SK-N-SH treated with all-trans-retinoic acid at 6 μM for 48 hours (cell line): ENCODE data around the gene SNAPIN.

Experiments used
- ATAC-seq: fragments of 200-7000 bp; cut with Tn5 transposase; 3 replicates; pipeline ENCODE4 v1.9.1; 2020; ENCODE audit warnings: mild to moderate bottlenecking, moderate library complexity
- ARNTL ChIP-seq: fragments of 450-650 bp; formaldehyde crosslinking; IDR thresholded peaks from 2 replicates; pipeline ENCODE4 v1.5.0; 2020; ENCODE audit warnings: low read depth, mild to moderate bottlenecking, moderate library complexity, borderline replicate concordance
- BACH2 ChIP-seq: fragments of 250-450 bp; sonication (Bioruptor Pico); IDR thresholded peaks from 2 replicates; pipeline ENCODE4 v1.9.0; 2021; ENCODE audit warnings: mild to moderate bottlenecking, borderline replicate concordance
- CREB5 ChIP-seq: fragments of 250-450 bp; sonication (Bioruptor Pico); IDR thresholded peaks from 2 replicates; pipeline ENCODE4 v1.5.1; 2020; ENCODE audit warnings: low read depth, mild to moderate bottlenecking, moderate library complexity
- CSDC2 ChIP-seq: fragments of 250-450 bp; sonication (Bioruptor Pico); IDR thresholded peaks from 2 replicates; pipeline ENCODE4 v1.5.0; 2020; ENCODE audit warnings: mild to moderate bottlenecking, moderate library complexity
- CSRNP3 ChIP-seq: fragments of 250-450 bp; sonication (Bioruptor Pico); IDR thresholded peaks from 2 replicates; pipeline ENCODE4 v1.5.1; 2021; ENCODE audit warnings: mild to moderate bottlenecking, moderate library complexity
- ESRRG ChIP-seq: fragments of 250-450 bp; sonication (Bioruptor Pico); IDR thresholded peaks from 2 replicates; pipeline ENCODE4 v1.6.1; 2021; ENCODE audit warnings: mild to moderate bottlenecking
- GLIS3 ChIP-seq: fragments of 250-450 bp; sonication (Bioruptor Pico); IDR thresholded peaks from 2 replicates; pipeline ENCODE4 v1.5.0; 2020; ENCODE audit warnings: mild to moderate bottlenecking, moderate library complexity
- ISL1 ChIP-seq: fragments of 250-450 bp; sonication (Bioruptor Pico); IDR thresholded peaks from 2 replicates; pipeline ENCODE4 v2.1.2; 2022; ENCODE audit warnings: mild to moderate bottlenecking, moderate library complexity
- OSR1 ChIP-seq: fragments of 250-450 bp; sonication (Bioruptor Pico); IDR thresholded peaks from 2 replicates; pipeline ENCODE4 v1.8.0; 2022; ENCODE audit warnings: moderate library complexity, mild to moderate bottlenecking, inconsistent platforms
- PATZ1 ChIP-seq: fragments of 250-450 bp; sonication (Bioruptor Pico); IDR thresholded peaks from 2 replicates; pipeline ENCODE4 v1.8.0; 2020; ENCODE audit warnings: mild to moderate bottlenecking, moderate library complexity, borderline replicate concordance
- POU6F1 ChIP-seq: fragments of 250-450 bp; sonication (Bioruptor Pico); IDR thresholded peaks from 2 replicates; pipeline ENCODE4 v1.8.0; 2021; ENCODE audit warnings: low read depth, mild to moderate bottlenecking, moderate library complexity, borderline replicate concordance
- PPARA ChIP-seq: fragments of 250-450 bp; sonication (Bioruptor Pico); IDR thresholded peaks from 2 replicates; pipeline ENCODE4 v1.5.0; 2020; ENCODE audit warnings: mild to moderate bottlenecking, borderline replicate concordance
- RARB ChIP-seq: fragments of 250-450 bp; sonication (Bioruptor Pico); IDR thresholded peaks from 2 replicates; pipeline ENCODE4 v1.8.0; 2021; ENCODE audit warnings: mild to moderate bottlenecking, moderate library complexity
- TCF4 ChIP-seq: fragments of 250-450 bp; sonication (Bioruptor Pico); IDR thresholded peaks from 2 replicates; pipeline ENCODE4 v1.8.0; 2021; ENCODE audit warnings: mild to moderate bottlenecking, moderate library complexity, borderline replicate concordance
- TOX ChIP-seq: fragments of 250-450 bp; sonication (Bioruptor Pico); IDR thresholded peaks from 2 replicates; pipeline ENCODE4 v1.8.0; 2021; ENCODE audit warnings: mild to moderate bottlenecking, moderate library complexity, borderline replicate concordance
- TSHZ2 ChIP-seq: fragments of 250-450 bp; sonication (Bioruptor Pico); IDR thresholded peaks from 2 replicates; pipeline ENCODE4 v1.5.0; 2020; ENCODE audit warnings: mild to moderate bottlenecking, moderate library complexity
- ZC3H10 ChIP-seq: fragments of 250-450 bp; sonication (Bioruptor Pico); IDR thresholded peaks from 2 replicates; pipeline ENCODE4 v1.5.1; 2021; ENCODE audit warnings: mild to moderate bottlenecking, moderate library complexity
- ZFP3 ChIP-seq: fragments of 250-450 bp; sonication (Bioruptor Pico); IDR thresholded peaks from 2 replicates; pipeline ENCODE4 v1.5.0; 2020; ENCODE audit warnings: mild to moderate bottlenecking, moderate library complexity
- ZFP30 ChIP-seq: fragments of 450-650 bp; formaldehyde crosslinking; IDR thresholded peaks from 2 replicates; pipeline ENCODE4 v1.5.0; 2022; ENCODE audit warnings: mild to moderate bottlenecking, moderate library complexity
- ZNF565 ChIP-seq: fragments of 450-650 bp; formaldehyde crosslinking; conservative IDR thresholded peaks from 2 replicates; pipeline ENCODE4 v1.5.0; 2020; ENCODE audit warnings: low read depth, mild to moderate bottlenecking, moderate library complexity
- ZNF70 ChIP-seq: fragments of 450-650 bp; formaldehyde crosslinking; IDR thresholded peaks from 2 replicates; pipeline ENCODE4 v1.5.0; 2020; ENCODE audit warnings: mild to moderate bottlenecking, moderate library complexity
- ZNF8 ChIP-seq: fragments of 450-650 bp; formaldehyde crosslinking; IDR thresholded peaks from 2 replicates; pipeline ENCODE4 v1.5.0; 2020; ENCODE audit warnings: mild to moderate bottlenecking, moderate library complexity

SNAPIN gene

GRCh38 chr1:153659656-153660055 lies 1.2 kb downstream of the SNAPIN start:
- ATAC-seq: no peak
- TF ChIP-seq ARNTL (CRISPR knock-in tag) (no peak), ZNF565 (CRISPR knock-in tag) (no peak), ZNF70 (CRISPR knock-in tag) (no peak), POU6F1 (CRISPR knock-in tag) (no peak), GLIS3 (CRISPR knock-in tag) (no peak), ESRRG (no peak), RARB (CRISPR knock-in tag) (no peak), CSRNP3 (no peak), PPARA (no peak), CREB5 (no peak), TSHZ2 (no peak), PATZ1 (no peak), ZC3H10 (CRISPR knock-in tag) (no peak), TCF4 (CRISPR knock-in tag) (no peak), ISL1 (no peak), BACH2 (CRISPR knock-in tag) (no peak)

GRCh38 chr1:153661111-153661708 lies 2.7 kb downstream of the SNAPIN start:
- TF ChIP-seq TOX (CRISPR knock-in tag) (0 out of 2 replicates have a peak, but pooled peaks have one; percentile 32), CREB5 (0 out of 2 replicates have a peak, but pooled peaks have one; percentile 35), ZNF8 (no peak)
- no peak for ATAC-seq

- no peak for ATAC-seq
- TF ChIP-seq BACH2 (CRISPR knock-in tag) (no peak), TCF4 (CRISPR knock-in tag) (no peak), ZNF8 (no peak), RARB (CRISPR knock-in tag) (no peak), ZFP30 (CRISPR knock-in tag) (no peak), TSHZ2 (no peak), PPARA (no peak), ZNF565 (CRISPR knock-in tag) (no peak), TOX (CRISPR knock-in tag) (no peak), POU6F1 (CRISPR knock-in tag) (no peak), ZFP3 (CRISPR knock-in tag) (no peak), ZC3H10 (CRISPR knock-in tag) (no peak), CSDC2 (CRISPR knock-in tag) (no peak), OSR1 (CRISPR knock-in tag) (no peak), ESRRG (no peak), ISL1 (no peak)
These were observed 3.8 kb downstream of the SNAPIN start for GRCh38 chr1:153662269-153662668.
